Fibroblast of lung (primary cell): ENCODE results near the gene NOVA2.

Source experiments
- EZH2 ChIP-seq: IDR thresholded peaks from 2 replicates; pipeline ENCODE4 v1.5.1; 2012; ENCODE audit warnings: low read length, control low read depth, mild to moderate bottlenecking; ENCODE audit errors: missing control alignments
- TF ChIP-seq, protein P1 (sequence below), 2 donors: IDR thresholded peaks in 1 of 2; conservative IDR thresholded peaks in 1 of 2; 1 replicate in 1 of 2; 2 replicates in 1 of 2; pipeline ENCODE4 v1.5.1; 2011 to 2012; ENCODE audit warnings: low read length in 2 of 2, control low read depth in 1 of 2, inconsistent platforms in 1 of 2, low read depth in 1 of 2, mild to moderate bottlenecking in 1 of 2

- no peak for TF ChIP-seq EZH2
- TF ChIP-seq, protein P1, sequence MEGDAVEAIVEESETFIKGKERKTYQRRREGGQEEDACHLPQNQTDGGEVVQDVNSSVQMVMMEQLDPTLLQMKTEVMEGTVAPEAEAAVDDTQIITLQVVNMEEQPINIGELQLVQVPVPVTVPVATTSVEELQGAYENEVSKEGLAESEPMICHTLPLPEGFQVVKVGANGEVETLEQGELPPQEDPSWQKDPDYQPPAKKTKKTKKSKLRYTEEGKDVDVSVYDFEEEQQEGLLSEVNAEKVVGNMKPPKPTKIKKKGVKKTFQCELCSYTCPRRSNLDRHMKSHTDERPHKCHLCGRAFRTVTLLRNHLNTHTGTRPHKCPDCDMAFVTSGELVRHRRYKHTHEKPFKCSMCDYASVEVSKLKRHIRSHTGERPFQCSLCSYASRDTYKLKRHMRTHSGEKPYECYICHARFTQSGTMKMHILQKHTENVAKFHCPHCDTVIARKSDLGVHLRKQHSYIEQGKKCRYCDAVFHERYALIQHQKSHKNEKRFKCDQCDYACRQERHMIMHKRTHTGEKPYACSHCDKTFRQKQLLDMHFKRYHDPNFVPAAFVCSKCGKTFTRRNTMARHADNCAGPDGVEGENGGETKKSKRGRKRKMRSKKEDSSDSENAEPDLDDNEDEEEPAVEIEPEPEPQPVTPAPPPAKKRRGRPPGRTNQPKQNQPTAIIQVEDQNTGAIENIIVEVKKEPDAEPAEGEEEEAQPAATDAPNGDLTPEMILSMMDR (conservative IDR thresholded peaks at IDR 0.05 in 1 of 2, IDR thresholded peaks at IDR 0.05 in 1 of 2; ENCODE audit: low read depth in 1 of 2, low read length in 2 of 2): no peak
These were observed 53.2 kb downstream of the NOVA2 start for GRCh38 chr19:45920458-45920857.
